Caco-2 (cell line): ENCODE measurements around the gene GMPPB. TPM values are rescaled to one million over a fixed set of nuclear protein-coding genes. Genes with fewer than 3 reads are reported as not detected.
A peak's percentile ranks its signal among the peaks of the same experiment; 100 is the strongest.

Experiments
- Bru-seq: library from RNA; stranded (reverse); fragments of 400-500 nt; gene quantifications from one replicate; lab custom pipeline; 2021; lab: Mats Ljungman, UMichigan
- BruChase-seq, 2 experiments: library from RNA; stranded (reverse); fragments of 400-500 nt; gene quantifications; one replicate each; lab custom pipeline; 2021; lab: Mats Ljungman, UMichigan
- BruUV-seq: library from RNA; stranded (reverse); fragments of 400-500 nt; replicated peaks from 2 replicates; lab custom pipeline; 2021; lab: Mats Ljungman, UMichigan
- CTCF ChIA-PET: fragments of 300-600 bp; sonication (Branson Sonifier 250); formaldehyde crosslinking; loops from one replicate; lab custom pipeline; 2022; ENCODE audit warnings: antibody characterized with exemption; lab: Charles Lee
- POLR2A ChIA-PET: fragments of 300-600 bp; sonication (Branson Sonifier 250); formaldehyde crosslinking; loops from one replicate; lab custom pipeline; 2022; ENCODE audit warnings: antibody characterized with exemption; lab: Charles Lee
- DNase-seq, 2 experiments: peaks; one replicate each; pipeline versions ENCODE4 v3.0.0 to v3.0.0-alpha.2; 2020 to 2022
- H3K27me3 ChIP-seq: replicated peaks from 2 replicates; pipeline ENCODE4 v1.6.0; 2011; ENCODE audit warnings: low read length; ENCODE audit not compliant: control insufficient read depth, insufficient read depth
- H3K36me3 ChIP-seq: 2 replicates; pipeline ENCODE4 v1.5.1; 2011; ENCODE audit warnings: low read length; ENCODE audit not compliant: control insufficient read depth, insufficient read depth
- H3K4me1 ChIP-seq: fragments of 250-450 bp; sonication (Bioruptor Pico); 2 replicates; pipeline ENCODE4 v1.5.1; 2020; ENCODE audit warnings: mild to moderate bottlenecking
- H3K4me3 ChIP-seq: 2 replicates; pipeline ENCODE4 v1.5.1; 2011; ENCODE audit warnings: low read depth, mild to moderate bottlenecking, control low read depth, low read length
- H3K9me3 ChIP-seq: fragments of 250-450 bp; sonication (Bioruptor Pico); 2 replicates; pipeline ENCODE4 v1.5.1; 2020; ENCODE audit warnings: mild to moderate bottlenecking, moderate library complexity
- H3K27ac Mint-ChIP-seq: one replicate; pipeline ENCODE4 v1.8.0; 2022; ENCODE audit warnings: mixed read lengths; ENCODE audit not compliant: unreplicated experiment
- H3K27me3 Mint-ChIP-seq: one replicate; pipeline ENCODE4 v1.8.0; 2022; ENCODE audit warnings: mixed read lengths; ENCODE audit not compliant: insufficient read depth, unreplicated experiment
- H3K36me3 Mint-ChIP-seq: one replicate; pipeline ENCODE4 v1.8.0; 2022; ENCODE audit warnings: mild to moderate bottlenecking, mixed read lengths; ENCODE audit not compliant: insufficient read depth, unreplicated experiment
- H3K4me1 Mint-ChIP-seq: one replicate; pipeline ENCODE4 v1.8.0; 2022; ENCODE audit warnings: low read depth, mixed read lengths; ENCODE audit not compliant: unreplicated experiment
- H3K4me3 Mint-ChIP-seq: one replicate; pipeline ENCODE4 v1.8.0; 2022; ENCODE audit warnings: mild to moderate bottlenecking, moderate library complexity, mixed read lengths; ENCODE audit not compliant: unreplicated experiment
- H3K9me3 Mint-ChIP-seq: one replicate; pipeline ENCODE4 v1.8.0; 2022; ENCODE audit warnings: mixed read lengths; ENCODE audit not compliant: unreplicated experiment
- intact Hi-C: fragments of 100-400 bp; cut with micrococcal nuclease; formaldehyde crosslinking; loops from one replicate; pipeline ENCODE4 v1.10.0; 2022; ENCODE audit not compliant: unreplicated experiment
- long read RNA-seq: library from polyadenylated mRNA; stranded (forward); transcript quantifications from one replicate; pipeline ENCODE4 v2.0.0, GENCODE V29; 2022
- total RNA-seq: library from RNA; stranded (reverse); gene quantifications from 2 replicates; pipeline ENCODE4 v1.2.3, GENCODE V29; 2022
- TF ChIP-seq, protein P1 (sequence below), 2 experiments: fragments of 200-600 bp in 1 of 2; IDR thresholded peaks; 1 replicate in 1 of 2; 2 replicates in 1 of 2; pipeline versions ENCODE4 v1.5.1 to v1.8.0; 2011 to 2022; ENCODE audit warnings: antibody characterized with exemption in 1 of 2, control low read depth in 1 of 2, inconsistent platforms in 1 of 2, low read depth in 1 of 2, low read length in 1 of 2, mild to moderate bottlenecking in 1 of 2, moderate library complexity in 1 of 2; ENCODE audit not compliant: insufficient read depth in 1 of 2, severe bottlenecking in 1 of 2, unreplicated experiment in 1 of 2

The GMPPB gene
- total RNA-seq (26.2 and 26.5 TPM in 2 replicates), Bru-seq, nascent RNA (percentile 68 among the genes with signal in this experiment), BruChase-seq, experiment 1, labeled RNA remaining after a 2-hour chase (percentile 79 among the genes with signal in this experiment), BruChase-seq, experiment 2, labeled RNA remaining after a 6-hour chase (percentile 83 among the genes with signal in this experiment)
- long read RNA-seq, full-length matches to known transcripts, result 33 of 44 reads
- long read RNA-seq, partial matches to known transcripts, result 0 of 44 reads
- long read RNA-seq, other reads (novel, unspliced or antisense), result 11 of 44 reads

GRCh38 chr3:49723628-49724551, at the start of gene GMPPB:
Gene GMPPB (minus strand): TSS chr3:49723951. CDS start chr3:49723726, 225 bp downstream.
- BruUV-seq, result TSS peak; percentile 31
- CTCF ChIA-PET, result interaction anchor here (0.6 to 1.8 kb wide), 5 partner anchors 10 to 184 kb away, joined by 3 to 8 read pairs (median 4); partner anchors contain the start of gene INKA1

GRCh38 chr3:49772703-49773102, 49.0 kb upstream of the GMPPB start:
- no peaks in the 10 kb centered on the region for H3K36me3 ChIP-seq
- Mint-ChIP-seq H3K4me3 (no peak overlapping the region), H3K27ac (no peak overlapping the region), H3K36me3 (peaks cover 24% of the 10 kb centered on the region), H3K9me3 (no peaks in the 10 kb centered on the region), H3K27me3 (no peaks in the 10 kb centered on the region), H3K4me1 (no peaks in the 10 kb centered on the region)
- no peak overlapping the region for H3K4me3 ChIP-seq
- POLR2A ChIA-PET, result no interaction called here
- no peak for DNase-seq
- TF ChIP-seq, protein P1, sequence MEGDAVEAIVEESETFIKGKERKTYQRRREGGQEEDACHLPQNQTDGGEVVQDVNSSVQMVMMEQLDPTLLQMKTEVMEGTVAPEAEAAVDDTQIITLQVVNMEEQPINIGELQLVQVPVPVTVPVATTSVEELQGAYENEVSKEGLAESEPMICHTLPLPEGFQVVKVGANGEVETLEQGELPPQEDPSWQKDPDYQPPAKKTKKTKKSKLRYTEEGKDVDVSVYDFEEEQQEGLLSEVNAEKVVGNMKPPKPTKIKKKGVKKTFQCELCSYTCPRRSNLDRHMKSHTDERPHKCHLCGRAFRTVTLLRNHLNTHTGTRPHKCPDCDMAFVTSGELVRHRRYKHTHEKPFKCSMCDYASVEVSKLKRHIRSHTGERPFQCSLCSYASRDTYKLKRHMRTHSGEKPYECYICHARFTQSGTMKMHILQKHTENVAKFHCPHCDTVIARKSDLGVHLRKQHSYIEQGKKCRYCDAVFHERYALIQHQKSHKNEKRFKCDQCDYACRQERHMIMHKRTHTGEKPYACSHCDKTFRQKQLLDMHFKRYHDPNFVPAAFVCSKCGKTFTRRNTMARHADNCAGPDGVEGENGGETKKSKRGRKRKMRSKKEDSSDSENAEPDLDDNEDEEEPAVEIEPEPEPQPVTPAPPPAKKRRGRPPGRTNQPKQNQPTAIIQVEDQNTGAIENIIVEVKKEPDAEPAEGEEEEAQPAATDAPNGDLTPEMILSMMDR (IDR thresholded peaks at IDR 0.05; ENCODE audit: insufficient read depth in 1 of 2, low read depth in 1 of 2, low read length in 1 of 2, severe bottlenecking in 1 of 2, unreplicated experiment in 1 of 2), result no peak
- no peaks in the 10 kb centered on the region for H3K4me1 ChIP-seq
- no peaks in the 10 kb centered on the region for H3K9me3 ChIP-seq
- BruUV-seq, result no TSS peak
- intact Hi-C loops, result no loop called here
- CTCF ChIA-PET, result no interaction called here
- H3K27me3 ChIP-seq, result no peaks in the 10 kb centered on the region

More at GRCh38 chr3:49723628-49724551, at the start of gene GMPPB:
- peaks cover 76% of the 10 kb centered on the region for H3K36me3 Mint-ChIP-seq
- H3K9me3 Mint-ChIP-seq, result no peaks in the 10 kb centered on the region
- H3K27me3 Mint-ChIP-seq, result no peaks in the 10 kb centered on the region
- H3K4me1 ChIP-seq, result peaks cover 9% of the 10 kb centered on the region
- peaks cover 7% of the 10 kb centered on the region for H3K4me1 Mint-ChIP-seq
- H3K27me3 ChIP-seq, result no peaks in the 10 kb centered on the region
- peak within 1 kb of the TSS; percentile 92 for H3K27ac Mint-ChIP-seq
- peak within 1 kb of the TSS; percentile 79 for H3K4me3 Mint-ChIP-seq
- peaks cover 4% of the 10 kb centered on the region for H3K36me3 ChIP-seq
- intact Hi-C loops, result loop anchor here (5.0 kb wide), 1 partner anchor 63 kb away; the partner anchor contains the start of gene IP6K1
- peak within 1 kb of the TSS; percentile 99 for H3K4me3 ChIP-seq
- TF ChIP-seq, protein P1 (IDR thresholded peaks at IDR 0.05; ENCODE audit: insufficient read depth in 1 of 2, low read depth in 1 of 2, low read length in 1 of 2, severe bottlenecking in 1 of 2, unreplicated experiment in 1 of 2), result no peak
- DNase-seq, result peak; percentile 94 to 97
- no peaks in the 10 kb centered on the region for H3K9me3 ChIP-seq
- POLR2A ChIA-PET, result interaction anchor here (0.6 to 1.0 kb wide), 3 partner anchors 57 to 821 kb away, joined by 3 to 5 read pairs (median 3); partner anchors contain the start of gene IP6K1

- TF ChIP-seq, protein P1 (IDR thresholded peaks at IDR 0.05; ENCODE audit: insufficient read depth in 1 of 2, low read depth in 1 of 2, low read length in 1 of 2, severe bottlenecking in 1 of 2, unreplicated experiment in 1 of 2), result no peak
- peaks cover 13% of the 10 kb centered on the region for H3K36me3 Mint-ChIP-seq
- Histone ChIP-seq H3K36me3 (no peaks in the 10 kb centered on the region), H3K9me3 (no peaks in the 10 kb centered on the region), H3K4me3 (no peak overlapping the region), H3K4me1 (no peaks in the 10 kb centered on the region), H3K27me3 (no peaks in the 10 kb centered on the region)
- ChIA-PET CTCF (no interaction called here), POLR2A (no interaction called here)
- H3K27ac Mint-ChIP-seq, result no peak overlapping the region
- H3K9me3 Mint-ChIP-seq, result no peaks in the 10 kb centered on the region
- H3K4me3 Mint-ChIP-seq, result no peak overlapping the region
- intact Hi-C loops, result no loop called here
- no peaks in the 10 kb centered on the region for H3K4me1 Mint-ChIP-seq
- no peaks in the 10 kb centered on the region for H3K27me3 Mint-ChIP-seq
- BruUV-seq, result no TSS peak
- no peak for DNase-seq
These were observed 47.7 kb upstream of the GMPPB start for GRCh38 chr3:49771340-49771938.
